HG03196 (cell line): ENCODE data around the gene CELA2B.
A peak's percentile ranks its signal among the peaks of the same experiment; 100 is the strongest.

Experiments used
- ATAC-seq: cut with Tn5 transposase; IDR thresholded peaks from one replicate; pipeline ENCODE4 v1.9.1; 2021; ENCODE audit not compliant: unreplicated experiment

The CELA2B gene

GRCh38 chr1:15524021-15524282 is 48.0 kb downstream of the CELA2B start, which contains the start of gene CASP9:
CASP9 (minus strand) TSS chr1:15524215; CDS start chr1:15524200, 15 bp downstream.
- no peak for ATAC-seq

GRCh38 chr1:15524283-15525049 is 48.6 kb downstream of the CELA2B start:
- peak; percentile 42 for ATAC-seq

- ATAC-seq, result peak; percentile 33
Measured at GRCh38 chr1:15525050-15526020, 49.4 kb downstream of the CELA2B start.

GRCh38 chr1:15526021-15526489 is 50.2 kb downstream of the CELA2B start:
- ATAC-seq, result no peak

GRCh38 chr1:15526490-15527339 is 50.8 kb downstream of the CELA2B start, which contains the start of gene DNAJC16:
DNAJC16 (plus strand) TSS chr1:15526848; CDS start chr1:15529106, 2,258 bp downstream.
- peak; percentile 60 for ATAC-seq

GRCh38 chr1:15531003-15531402 is 55.1 kb downstream of the CELA2B start:
- ATAC-seq, result no peak

- no peak for ATAC-seq
Measured at GRCh38 chr1:15531682-15532081, 55.8 kb downstream of the CELA2B start.

GRCh38 chr1:15538771-15539170 is 62.9 kb downstream of the CELA2B start:
- ATAC-seq, result no peak

- ATAC-seq, result no peak
Measured at GRCh38 chr1:15540186-15540585, 64.3 kb downstream of the CELA2B start.
